ENCODE data around the gene FAM117A.
"Not testable (repeated sequence)": the region's sequence is repeated elsewhere in the genome, so short reads cannot be mapped to it uniquely, and the experiment has no call there.

The FAM117A gene

GRCh38 chr17:49739641-49740271, 24.2 kb downstream of the FAM117A start:
- DNase-seq (ENCODE audit: low spot score): no peak

GRCh38 chr17:49738456-49739163, 25.3 kb downstream of the FAM117A start:
- no peak for DNase-seq (ENCODE audit: low spot score)

GRCh38 chr17:49734515-49735490, 29.1 kb downstream of the FAM117A start:
- no peak for DNase-seq (ENCODE audit: low spot score)

- DNase-seq (ENCODE audit: low spot score): no peak
These were observed 32.5 kb downstream of the FAM117A start for GRCh38 chr17:49731435-49731831.

GRCh38 chr17:49730785-49731434, 33.0 kb downstream of the FAM117A start:
- no peak for DNase-seq (ENCODE audit: low spot score)

GRCh38 chr17:49730078-49730784, 33.7 kb downstream of the FAM117A start:
- no peak for DNase-seq (ENCODE audit: low spot score)

- DNase-seq (ENCODE audit: low spot score): no peak
These were observed 34.9 kb downstream of the FAM117A start for GRCh38 chr17:49729069-49729468.

GRCh38 chr17:49728425-49728824, 35.5 kb downstream of the FAM117A start:
- DNase-seq (ENCODE audit: low spot score): no peak

GRCh38 chr17:49727380-49727779, 36.6 kb downstream of the FAM117A start:
- no peak for DNase-seq (ENCODE audit: low spot score)

- DNase-seq (ENCODE audit: low spot score): no peak
These were observed 38.3 kb downstream of the FAM117A start for GRCh38 chr17:49725452-49726130.

- DNase-seq (ENCODE audit: low spot score): not testable (repeated sequence)
These were observed 39.4 kb downstream of the FAM117A start for GRCh38 chr17:49724552-49724951.

- peak; percentile 76 for DNase-seq (ENCODE audit: low spot score)
These were observed 40.5 kb downstream of the FAM117A start for GRCh38 chr17:49723423-49723822.

GRCh38 chr17:49722066-49722465, 41.9 kb downstream of the FAM117A start:
- no peak for DNase-seq (ENCODE audit: low spot score)

- no peak for DNase-seq (ENCODE audit: low spot score)
These were observed 46.5 kb downstream of the FAM117A start for GRCh38 chr17:49717371-49717861.

- DNase-seq (ENCODE audit: low spot score): no peak
These were observed 47.1 kb downstream of the FAM117A start for GRCh38 chr17:49716668-49717364.

- no peak for DNase-seq (ENCODE audit: low spot score)
These were observed 48.1 kb downstream of the FAM117A start for GRCh38 chr17:49715717-49716279.

- no peak for DNase-seq (ENCODE audit: low spot score)
These were observed 48.7 kb downstream of the FAM117A start for GRCh38 chr17:49715216-49715615.

GRCh38 chr17:49708515-49709183, 55.3 kb downstream of the FAM117A start:
- DNase-seq (ENCODE audit: low spot score): no peak
